ENCODE measurements around the gene ZCCHC14. TPM values are rescaled to one million over a fixed set of nuclear protein-coding genes. Genes with fewer than 3 reads are reported as not detected.

ZCCHC14 gene
- total RNA-seq, 1 experiment from 2014 or later: 37.8 TPM

GRCh38 chr16:87533061-87533460, 40.2 kb upstream of the ZCCHC14 start:
- no peaks in the 10 kb centered on the region for H3K9me2 ChIP-seq (ENCODE audit: insufficient read depth)
- H3K27ac ChIP-seq (ENCODE audit: low read depth, low read length): no peak overlapping the region
- no peak overlapping the region for H3K4me2 ChIP-seq (ENCODE audit: low read length)
- H3K36me3 ChIP-seq (ENCODE audit: control insufficient read depth in 1 of 2, insufficient read depth in 2 of 2, low read length in 2 of 2): no peaks in the 10 kb centered on the region
- no TSS peak for BruUV-seq (replicated peaks)
- H3K79me2 ChIP-seq (ENCODE audit: insufficient read depth, low read length): no peaks in the 10 kb centered on the region
- no peaks in the 10 kb centered on the region for H3K9me3 ChIP-seq (ENCODE audit: control insufficient read depth in 1 of 2, insufficient read depth in 1 of 2, low read depth in 1 of 2, low read length in 2 of 2)
- CTCF ChIA-PET: no interaction called here
- POLR2A ChIA-PET: no interaction called here
- RAD21 ChIA-PET (ENCODE audit: low non-redundant PET in 1 of 2, low total read pairs in 2 of 2, uncharacterized antibody in 2 of 2, unreplicated experiment in 2 of 2): no interaction called here
- H4K20me1 ChIP-seq (ENCODE audit: insufficient read depth): no peaks in the 10 kb centered on the region
- H3K4me3 ChIP-seq (replicated peaks in 1 of 2; ENCODE audit: low read depth in 1 of 2, low read length in 2 of 2): no peak overlapping the region
- intact Hi-C loops (cut with micrococcal nuclease): no loop called here
- no peaks in the 10 kb centered on the region for H3K4me1 ChIP-seq (ENCODE audit: control insufficient read depth in 1 of 2, insufficient read depth in 2 of 2, low read length in 2 of 2)
- peaks cover 20% of the 10 kb centered on the region; the same call in 1 of the 2 replicates for H3K27me3 ChIP-seq (ENCODE audit: insufficient read depth, low read length)
- DNase-seq (ENCODE audit: low read depth, low spot score) (no peak), ATAC-seq (no peak)
- TF ChIP-seq TCF7L2 (IDR thresholded peaks at IDR 0.05; ENCODE audit: borderline replicate concordance, extremely low read depth, insufficient read depth, insufficient read length) (no peak), SIN3A (IDR thresholded peaks at IDR 0.05; ENCODE audit: low read depth) (no peak), SP1 (IDR thresholded peaks at IDR 0.05; ENCODE audit: low read depth) (no peak), CBX3 (IDR thresholded peaks at IDR 0.05; ENCODE audit: low read depth) (no peak), ZFX (IDR thresholded peaks at IDR 0.05) (no peak), EGR1 (IDR thresholded peaks at IDR 0.05; ENCODE audit: low read depth) (no peak), CTCF (IDR thresholded peaks at IDR 0.05 in 2 of 3, conservative IDR thresholded peaks at IDR 0.05 in 1 of 3; ENCODE audit: borderline replicate concordance in 1 of 3, insufficient read depth in 1 of 3, low read depth in 2 of 3, low read length in 2 of 3) (no peak), EZH2phosphoT487 (IDR thresholded peaks at IDR 0.05; ENCODE audit: borderline replicate concordance) (no peak), RAD21 (IDR thresholded peaks at IDR 0.05; ENCODE audit: low read depth) (no peak), POLR2A (IDR thresholded peaks at IDR 0.05; ENCODE audit: borderline replicate concordance, extremely low read depth, insufficient read depth, insufficient read length) (no peak), MAX (IDR thresholded peaks at IDR 0.05) (no peak), EZH2 (IDR thresholded peaks at IDR 0.05) (no peak), SRF (IDR thresholded peaks at IDR 0.05; ENCODE audit: low read depth) (no peak)
- TF ChIP-seq, protein P1, sequence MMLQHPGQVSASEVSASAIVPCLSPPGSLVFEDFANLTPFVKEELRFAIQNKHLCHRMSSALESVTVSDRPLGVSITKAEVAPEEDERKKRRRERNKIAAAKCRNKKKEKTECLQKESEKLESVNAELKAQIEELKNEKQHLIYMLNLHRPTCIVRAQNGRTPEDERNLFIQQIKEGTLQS (IDR thresholded peaks at IDR 0.05): no peak
- no peak overlapping the region for H3K9ac ChIP-seq (ENCODE audit: low read length)
- H2AFZ ChIP-seq (ENCODE audit: low read depth, low read length, poor library complexity, severe bottlenecking): no peak overlapping the region

Measured in HCT116 (cell line).